ENCODE results near the gene GUK1. TPM values are rescaled to one million over a fixed set of nuclear protein-coding genes. Genes with fewer than 3 reads are reported as not detected.

Gene GUK1
- total and polyA plus RNA-seq, 2 of the 4 experiments (the other 2 are of a cell fraction): 465 to 548 TPM

GRCh38 chr1:228176461-228177182, 36.5 kb downstream of the GUK1 start:
- peak overlapping the region; percentile 0 for H2AK9ac ChIP-seq (replicated peaks; ENCODE audit: low read depth, low read length, poor library complexity)
- peak overlapping the region; percentile 26; the same call in 1 of the 2 replicates for H3K4ac ChIP-seq (ENCODE audit: low read depth, low read length)
- H3K9me3 ChIP-seq (ENCODE audit: control insufficient read depth, insufficient read depth, low read length): peaks cover 2% of the 10 kb centered on the region; the same call in 1 of the 2 replicates
- H4K20me1 ChIP-seq (ENCODE audit: insufficient read depth, low read length): peaks cover 11% of the 10 kb centered on the region
- CTCF ChIA-PET: interaction anchor here (0.9 kb wide), 1 partner anchor 12 kb away, joined by 3 read pairs; no protein-coding TSS in a partner anchor
- H3K36me3 ChIP-seq (ENCODE audit: control insufficient read depth, insufficient read depth, low read length): 0 out of 2 replicates have a peak, but pooled peaks cover 4% of the 10 kb centered on the region
- no peak overlapping the region for H2BK120ac ChIP-seq (ENCODE audit: low read depth, low read length)
- dilution Hi-C loops (cut with HindIII; ENCODE audit: low sequenced_read_pairs, unreplicated experiment): no loop called here
- DNase-seq (no peak), ATAC-seq (ENCODE audit: low read depth) (no peak)
- no peak overlapping the region for H2AK5ac ChIP-seq (ENCODE audit: low read depth, low read length)
- peaks cover 15% of the 10 kb centered on the region for H3K9me1 ChIP-seq (ENCODE audit: insufficient read depth, low read length)
- H4K8ac ChIP-seq (ENCODE audit: low read depth in 2 of 2, low read length in 2 of 2): no peak overlapping the region
- no peak overlapping the region for H3K56ac ChIP-seq (ENCODE audit: extremely low read depth, insufficient read depth, low read length)
- no peak overlapping the region for H3K4me3 ChIP-seq (ENCODE audit: insufficient read depth, low read depth, low read length)
- in situ Hi-C loops (cut with MboI; ENCODE audit: low sequenced_read_pairs): no loop called here
- no peak overlapping the region for H2BK15ac ChIP-seq (ENCODE audit: low read depth, low read length)
- H3K27ac ChIP-seq (ENCODE audit: insufficient read depth, low read length): no peak overlapping the region
- no peak overlapping the region for H3K23ac ChIP-seq (ENCODE audit: low read depth, low read length)
- no peak overlapping the region for H3K4me2 ChIP-seq (ENCODE audit: low read depth, low read length)
- no peak overlapping the region for H3K18ac ChIP-seq (ENCODE audit: low read depth, low read length)
- no peak overlapping the region for H4K91ac ChIP-seq (ENCODE audit: insufficient read depth, low read depth, low read length)
- H3K9ac ChIP-seq (ENCODE audit: low read depth, low read length): no peak overlapping the region
- no peak overlapping the region for H2BK5ac ChIP-seq (ENCODE audit: low read depth, low read length, poor library complexity, severe bottlenecking)
- no peak overlapping the region for H4K5ac ChIP-seq (ENCODE audit: low read depth, low read length)
- H2BK20ac ChIP-seq (ENCODE audit: low read depth, low read length): no peak overlapping the region
- H3K79me1 ChIP-seq (ENCODE audit: low read depth in 1 of 2, low read length in 2 of 2): peaks cover 6 to 49% of the 10 kb centered on the region in 2 experiments
- no peak overlapping the region for H2AFZ ChIP-seq (replicated peaks; ENCODE audit: low read length, poor library complexity)
- WGBS, 2 experiments (ENCODE audit: extremely low coverage in 2 of 2, insufficient read length in 1 of 2): 89% methylated on average over 5 of the region's 19 CpGs; no CpG with 5 or more reads in 1 of the 2 experiments
- POLR2A ChIA-PET (ENCODE audit: unreplicated experiment): interaction anchor here (0.6 to 1.3 kb wide), 2 partner anchors 11 to 229 kb away, joined by 3 read pairs; partner anchors contain the start of gene IBA57
- H3K27me3 ChIP-seq (ENCODE audit: control insufficient read depth, insufficient read depth, low read length): no peaks in the 10 kb centered on the region
- no TSS peak for BruUV-seq (replicated peaks)
- intact Hi-C loops (cut with micrococcal nuclease): no loop called here
- H3K4me1 ChIP-seq (ENCODE audit: control insufficient read depth, insufficient read depth, low read length): peaks cover 11% of the 10 kb centered on the region
- H3K14ac ChIP-seq (replicated peaks; ENCODE audit: low read depth, low read length): no peak overlapping the region
- TF ChIP-seq CTCF (conservative IDR thresholded peaks at IDR 0.05; ENCODE audit: low read depth, low read length): no peak
- TF ChIP-seq NFE2L2 (IDR thresholded peaks at IDR 0.05; ENCODE audit: low read depth, low read length): no peak
- TF ChIP-seq MAFK (IDR thresholded peaks at IDR 0.05; ENCODE audit: low read depth, low read length): no peak
- no peak for TF ChIP-seq USF2 (IDR thresholded peaks at IDR 0.05; ENCODE audit: low read depth, low read length)
- no peak for TF ChIP-seq SMC3 (IDR thresholded peaks at IDR 0.05; ENCODE audit: low read depth, low read length)
- TF ChIP-seq BHLHE40 (IDR thresholded peaks at IDR 0.05; ENCODE audit: low read depth, low read length): no peak
- TF ChIP-seq MXI1 (IDR thresholded peaks at IDR 0.05; ENCODE audit: borderline replicate concordance, low read depth, low read length): no peak
- no peak for TF ChIP-seq CEBPB (IDR thresholded peaks at IDR 0.05; ENCODE audit: low read depth, low read length)
- no peak for TF ChIP-seq MAZ (IDR thresholded peaks at IDR 0.05; ENCODE audit: borderline replicate concordance, low read depth, low read length)
- TF ChIP-seq ELK1 (IDR thresholded peaks at IDR 0.05; ENCODE audit: borderline replicate concordance, low read depth, low read length): no peak
- TF ChIP-seq RAD21 (IDR thresholded peaks at IDR 0.05; ENCODE audit: low read length): no peak
- TF ChIP-seq RCOR1 (IDR thresholded peaks at IDR 0.05; ENCODE audit: insufficient replicate concordance, low read length): no peak
- TF ChIP-seq RFX5 (IDR thresholded peaks at IDR 0.05; ENCODE audit: low read depth, low read length): no peak
- TF ChIP-seq POLR2A (IDR thresholded peaks at IDR 0.05; ENCODE audit: low read depth, low read length): no peak
- TF ChIP-seq FOS (IDR thresholded peaks at IDR 0.05; ENCODE audit: low read depth, low read length): no peak
